Ovary (tissue), 9 donors: ENCODE measurements around the gene PARD3B. TPM values are rescaled to one million over a fixed set of nuclear protein-coding genes. Genes with fewer than 3 reads are reported as not detected.

ENCODE experiments used
- DNase-seq, 5 donors: peaks; one replicate each; pipeline ENCODE4 v3.0.0-alpha.2; 2019 to 2020
- H3K27ac ChIP-seq, 2 donors: fragments of 200-600 bp; one replicate each; pipeline versions ENCODE4 v1.5.1 to v1.8.0; 2019 to 2022
- H3K27me3 ChIP-seq: fragments of 200-600 bp; one replicate; pipeline ENCODE4 v1.8.0; 2022
- H3K36me3 ChIP-seq: fragments of 200-600 bp; sonication (generic); one replicate; pipeline ENCODE4 v1.5.1; 2019
- H3K4me1 ChIP-seq: one replicate; pipeline ENCODE4 v1.8.1; 2013; ENCODE audit warnings: mild to moderate bottlenecking, moderate library complexity; ENCODE audit not compliant: insufficient read depth
- H3K4me3 ChIP-seq: fragments of 200-600 bp; sonication (generic); one replicate; pipeline ENCODE4 v1.5.1; 2017
- H3K9me3 ChIP-seq, 2 donors: fragments of 200-600 bp in 1 of 2; sonication (generic) in 1 of 2; one replicate each; pipeline versions ENCODE4 v1.5.1 to v1.8.1; 2013 to 2019; ENCODE audit warnings: mild to moderate bottlenecking in 1 of 2, moderate library complexity in 1 of 2
- EP300 ChIP-seq: sonication (generic); formaldehyde crosslinking; IDR thresholded peaks from one replicate; pipeline ENCODE4 v1.6.1; 2017; ENCODE audit warnings: antibody characterized with exemption
- POLR2A ChIP-seq: fragments of 450-650 bp; IDR thresholded peaks from one replicate; pipeline ENCODE4 v1.6.1; 2017; ENCODE audit warnings: antibody characterized with exemption, mild to moderate bottlenecking, moderate library complexity
- WGBS, 3 donors: extraction: QIAGEN DNeasy Blood & Tissue Kit in 1 of 3; methylation state at CpG; one replicate each; pipeline versions ENCODE4 v1.1.5 to v1.1.7; 2013 to 2017; 5-methylcytosine and 5-hydroxymethylcytosine counted together
- intact Hi-C, 4 donors: fragments of 100-400 bp; cut with DNase I; formaldehyde crosslinking; loops; one replicate each; pipeline versions ENCODE4 v1.11.0 to v1.15.1; 2022 to 2023
- polyA plus RNA-seq, 2 donors: library from polyadenylated mRNA; stranded (reverse); fragments of 200-250 nt in 1 of 2; fragments of 350-450 nt in 1 of 2; fragmentation: Illumina TruSeq in 1 of 2; extraction: RNeasy Lipid Tissue Mini Kit (QIAGEN cat#74804) in 1 of 2; gene quantifications; one replicate each; pipeline ENCODE4 v1.2.3, GENCODE V29; 2013 to 2014
- total RNA-seq, 7 donors: library from RNA; depleted of rRNA in 2 of 7; stranded (reverse); fragments of >200 nt in 2 of 7; fragmentation: NEBNext Ultra II Directional in 3 of 7; extraction: Animal tissue kit (Norgen Biotek cat#: 25700) in 3 of 7; gene quantifications; one replicate each; pipeline versions ENCODE4 v1.1.0 to v1.2.4, GENCODE V29; 2016 to 2023
- TF ChIP-seq, protein P1 (sequence below), 3 donors: fragments of 450-650 bp in 2 of 3; fragments of 200-600 bp in 1 of 3; IDR thresholded peaks; one replicate each; pipeline versions ENCODE4 v1.5.1 to v1.8.0; 2016 to 2022; ENCODE audit warnings: antibody characterized with exemption in 3 of 3, mild to moderate bottlenecking in 1 of 3
- donor health status: DM: no; HTN: no; CAD: no; lungs with moderate emphysema.
- donor health status: DM: no; HTN: no; CAD: no.
- donor health status: Bipolar disorder and iron deficiency.
- donor health status: DM: yes; HTN: yes; CAD: no.
- donor health status: DM: no; HTN: no; CAD: no.
- donor health status: DM: yes; HTN: yes; CAD: no.

Gene PARD3B
- total and polyA plus RNA-seq, 9 donors: 8.2 to 46.6 (median 28.7) TPM

GRCh38 chr2:204795156-204795555, 249.9 kb downstream of the PARD3B start:
- H3K4me1 ChIP-seq: no peaks in the 10 kb centered on the region
- no peak overlapping the region for H3K27ac ChIP-seq
- H3K9me3 ChIP-seq: no peaks in the 10 kb centered on the region
- DNase-seq: no peak
- WGBS, 3 donors: 53 to 68% (median 62%) methylated on average over 1 of the region's 1 CpG
- intact Hi-C loops: no loop called here
- no peaks in the 10 kb centered on the region for H3K27me3 ChIP-seq
- TF ChIP-seq, protein P1, sequence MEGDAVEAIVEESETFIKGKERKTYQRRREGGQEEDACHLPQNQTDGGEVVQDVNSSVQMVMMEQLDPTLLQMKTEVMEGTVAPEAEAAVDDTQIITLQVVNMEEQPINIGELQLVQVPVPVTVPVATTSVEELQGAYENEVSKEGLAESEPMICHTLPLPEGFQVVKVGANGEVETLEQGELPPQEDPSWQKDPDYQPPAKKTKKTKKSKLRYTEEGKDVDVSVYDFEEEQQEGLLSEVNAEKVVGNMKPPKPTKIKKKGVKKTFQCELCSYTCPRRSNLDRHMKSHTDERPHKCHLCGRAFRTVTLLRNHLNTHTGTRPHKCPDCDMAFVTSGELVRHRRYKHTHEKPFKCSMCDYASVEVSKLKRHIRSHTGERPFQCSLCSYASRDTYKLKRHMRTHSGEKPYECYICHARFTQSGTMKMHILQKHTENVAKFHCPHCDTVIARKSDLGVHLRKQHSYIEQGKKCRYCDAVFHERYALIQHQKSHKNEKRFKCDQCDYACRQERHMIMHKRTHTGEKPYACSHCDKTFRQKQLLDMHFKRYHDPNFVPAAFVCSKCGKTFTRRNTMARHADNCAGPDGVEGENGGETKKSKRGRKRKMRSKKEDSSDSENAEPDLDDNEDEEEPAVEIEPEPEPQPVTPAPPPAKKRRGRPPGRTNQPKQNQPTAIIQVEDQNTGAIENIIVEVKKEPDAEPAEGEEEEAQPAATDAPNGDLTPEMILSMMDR (IDR thresholded peaks at IDR 0.05): no peak
- TF ChIP-seq POLR2A (no peak), EP300 (no peak)
- no peaks in the 10 kb centered on the region for H3K36me3 ChIP-seq
- no peak overlapping the region for H3K4me3 ChIP-seq

GRCh38 chr2:204796581-204796980, 251.3 kb downstream of the PARD3B start:
- Histone ChIP-seq H3K4me3 (no peak overlapping the region), H3K27me3 (no peaks in the 10 kb centered on the region), H3K9me3 (no peaks in the 10 kb centered on the region), H3K36me3 (no peaks in the 10 kb centered on the region), H3K27ac (no peak overlapping the region), H3K4me1 (no peaks in the 10 kb centered on the region)
- intact Hi-C loops: no loop called here
- WGBS, 3 donors: 95 to 98% (median 96%) methylated on average over 4 of the region's 4 CpGs
- DNase-seq: no peak
- TF ChIP-seq EP300: no peak
- no peak for TF ChIP-seq POLR2A

- Histone ChIP-seq H3K4me3 (no peak overlapping the region), H3K27ac (no peak overlapping the region), H3K27me3 (no peaks in the 10 kb centered on the region), H3K9me3 (no peaks in the 10 kb centered on the region), H3K4me1 (no peaks in the 10 kb centered on the region), H3K36me3 (no peaks in the 10 kb centered on the region)
- no peak for TF ChIP-seq POLR2A
- TF ChIP-seq, protein P1 (IDR thresholded peaks at IDR 0.05): no peak
- TF ChIP-seq EP300: no peak
- intact Hi-C loops: no loop called here
- DNase-seq: no peak
- WGBS, 3 donors: 65 to 88% (median 68%) methylated on average over 2 of the region's 2 CpGs
Observed at GRCh38 chr2:204799791-204800190, 254.5 kb downstream of the PARD3B start.

DNA sequence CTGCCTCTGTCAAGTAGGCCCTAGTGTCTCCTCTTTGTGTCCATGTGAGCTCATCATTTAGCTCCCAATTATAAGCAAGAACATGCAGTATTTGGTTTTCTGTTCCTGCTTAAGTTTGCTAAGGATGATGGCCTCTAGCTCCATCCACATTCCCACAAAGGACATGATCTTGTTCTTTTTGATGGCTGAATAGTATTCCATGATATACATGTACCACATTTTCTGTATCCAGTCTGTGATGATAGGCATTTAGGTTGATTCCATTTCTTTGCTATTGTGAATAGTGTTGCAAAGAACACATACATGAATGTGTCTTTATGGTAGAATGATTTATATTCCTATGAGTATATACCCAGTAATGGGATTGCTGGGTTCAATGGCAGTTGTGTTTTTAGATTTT, 263.2 kb downstream of the PARD3B start:
- H3K27me3 ChIP-seq: no peaks in the 10 kb centered on the region
- H3K36me3 ChIP-seq: no peaks in the 10 kb centered on the region
- TF ChIP-seq POLR2A: no peak
- no peak for TF ChIP-seq EP300
- TF ChIP-seq, protein P1 (IDR thresholded peaks at IDR 0.05): no peak
- DNase-seq: no peak
- intact Hi-C loops: no loop called here
- no peaks in the 10 kb centered on the region for H3K9me3 ChIP-seq
- no peaks in the 10 kb centered on the region for H3K4me1 ChIP-seq
- H3K4me3 ChIP-seq: no peak overlapping the region
- no peak overlapping the region for H3K27ac ChIP-seq

- TF ChIP-seq POLR2A (no peak), EP300 (no peak)
- TF ChIP-seq, protein P1 (IDR thresholded peaks at IDR 0.05): no peak
- H3K9me3 ChIP-seq: no peaks in the 10 kb centered on the region
- H3K36me3 ChIP-seq: no peaks in the 10 kb centered on the region
- H3K4me1 ChIP-seq: no peaks in the 10 kb centered on the region
- 91 to 95% (median 94%) methylated on average over 5 of the region's 5 CpGs for WGBS, 3 donors
- H3K27me3 ChIP-seq: no peaks in the 10 kb centered on the region
- no peak overlapping the region for H3K4me3 ChIP-seq
- intact Hi-C loops: no loop called here
- no peak for DNase-seq
- no peak overlapping the region for H3K27ac ChIP-seq
Observed at GRCh38 chr2:204824751-204825453, 279.6 kb downstream of the PARD3B start.
